Caco-2 (cell line): ENCODE data around the gene ANKRD49. TPM values are rescaled to one million over a fixed set of nuclear protein-coding genes. Genes with fewer than 3 reads are reported as not detected.
A peak's percentile ranks its signal among the peaks of the same experiment; 100 is the strongest.
"Not testable (repeated sequence)": the region's sequence is repeated elsewhere in the genome, so short reads cannot be mapped to it uniquely, and the experiment has no call there.

Source experiments
- BruUV-seq: library from RNA; stranded (reverse); fragments of 400-500 nt; replicated peaks from 2 replicates; lab custom pipeline; 2021; lab: Mats Ljungman, UMichigan
- CTCF ChIA-PET: fragments of 300-600 bp; sonication (Branson Sonifier 250); formaldehyde crosslinking; loops from one replicate; lab custom pipeline; 2022; ENCODE audit warnings: antibody characterized with exemption; lab: Charles Lee
- POLR2A ChIA-PET: fragments of 300-600 bp; sonication (Branson Sonifier 250); formaldehyde crosslinking; loops from one replicate; lab custom pipeline; 2022; ENCODE audit warnings: antibody characterized with exemption; lab: Charles Lee
- DNase-seq, 2 experiments: peaks; one replicate each; pipeline versions ENCODE4 v3.0.0 to v3.0.0-alpha.2; 2020 to 2022
- H3K27me3 ChIP-seq: replicated peaks from 2 replicates; pipeline ENCODE4 v1.6.0; 2011; ENCODE audit warnings: low read length; ENCODE audit not compliant: control insufficient read depth, insufficient read depth
- H3K36me3 ChIP-seq: 2 replicates; pipeline ENCODE4 v1.5.1; 2011; ENCODE audit warnings: low read length; ENCODE audit not compliant: control insufficient read depth, insufficient read depth
- H3K4me1 ChIP-seq: fragments of 250-450 bp; sonication (Bioruptor Pico); 2 replicates; pipeline ENCODE4 v1.5.1; 2020; ENCODE audit warnings: mild to moderate bottlenecking
- H3K4me3 ChIP-seq: 2 replicates; pipeline ENCODE4 v1.5.1; 2011; ENCODE audit warnings: low read depth, mild to moderate bottlenecking, control low read depth, low read length
- H3K9me3 ChIP-seq: fragments of 250-450 bp; sonication (Bioruptor Pico); 2 replicates; pipeline ENCODE4 v1.5.1; 2020; ENCODE audit warnings: mild to moderate bottlenecking, moderate library complexity
- H3K27ac Mint-ChIP-seq: one replicate; pipeline ENCODE4 v1.8.0; 2022; ENCODE audit warnings: mixed read lengths; ENCODE audit not compliant: unreplicated experiment
- H3K27me3 Mint-ChIP-seq: one replicate; pipeline ENCODE4 v1.8.0; 2022; ENCODE audit warnings: mixed read lengths; ENCODE audit not compliant: insufficient read depth, unreplicated experiment
- H3K36me3 Mint-ChIP-seq: one replicate; pipeline ENCODE4 v1.8.0; 2022; ENCODE audit warnings: mild to moderate bottlenecking, mixed read lengths; ENCODE audit not compliant: insufficient read depth, unreplicated experiment
- H3K4me1 Mint-ChIP-seq: one replicate; pipeline ENCODE4 v1.8.0; 2022; ENCODE audit warnings: low read depth, mixed read lengths; ENCODE audit not compliant: unreplicated experiment
- H3K4me3 Mint-ChIP-seq: one replicate; pipeline ENCODE4 v1.8.0; 2022; ENCODE audit warnings: mild to moderate bottlenecking, moderate library complexity, mixed read lengths; ENCODE audit not compliant: unreplicated experiment
- H3K9me3 Mint-ChIP-seq: one replicate; pipeline ENCODE4 v1.8.0; 2022; ENCODE audit warnings: mixed read lengths; ENCODE audit not compliant: unreplicated experiment
- intact Hi-C: fragments of 100-400 bp; cut with micrococcal nuclease; formaldehyde crosslinking; loops from one replicate; pipeline ENCODE4 v1.10.0; 2022; ENCODE audit not compliant: unreplicated experiment
- total RNA-seq: library from RNA; stranded (reverse); gene quantifications from 2 replicates; pipeline ENCODE4 v1.2.3, GENCODE V29; 2022
- TF ChIP-seq, protein P1 (sequence below), 2 experiments: fragments of 200-600 bp in 1 of 2; IDR thresholded peaks; 1 replicate in 1 of 2; 2 replicates in 1 of 2; pipeline versions ENCODE4 v1.5.1 to v1.8.0; 2011 to 2022; ENCODE audit warnings: antibody characterized with exemption in 1 of 2, control low read depth in 1 of 2, inconsistent platforms in 1 of 2, low read depth in 1 of 2, low read length in 1 of 2, mild to moderate bottlenecking in 1 of 2, moderate library complexity in 1 of 2; ENCODE audit not compliant: insufficient read depth in 1 of 2, severe bottlenecking in 1 of 2, unreplicated experiment in 1 of 2

The ANKRD49 gene
- total RNA-seq, 1 experiment from 2014 or later = 29.2 TPM

DNA sequence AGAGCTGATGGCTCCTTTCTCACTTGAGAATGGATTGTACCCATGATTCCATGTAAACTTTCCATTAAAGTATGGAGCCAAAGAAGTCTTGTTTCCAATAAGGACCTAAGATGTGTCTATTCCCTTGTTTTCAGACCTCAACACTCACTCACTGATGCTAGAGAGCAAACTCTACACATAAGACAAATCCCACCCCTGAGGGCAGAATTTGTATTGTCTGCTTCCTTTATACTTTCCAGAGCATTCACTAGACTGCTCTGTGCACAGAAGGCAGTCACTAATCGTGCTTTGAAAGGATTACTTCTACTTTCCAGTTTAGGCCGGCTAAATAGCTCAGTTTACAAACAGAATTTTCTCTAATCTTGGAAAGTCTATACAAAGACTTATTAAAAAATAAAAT is 6.4 kb downstream of the ANKRD49 start:
- Mint-ChIP-seq H3K4me3 (no peak overlapping the region), H3K9me3 (no peaks in the 10 kb centered on the region), H3K36me3 (peaks cover 34% of the 10 kb centered on the region), H3K27me3 (no peaks in the 10 kb centered on the region), H3K27ac (no peak overlapping the region), H3K4me1 (peaks cover 4% of the 10 kb centered on the region)
- ChIA-PET POLR2A (no interaction called here), CTCF (no interaction called here)
- H3K4me3 ChIP-seq = no peak overlapping the region
- TF ChIP-seq, protein P1, sequence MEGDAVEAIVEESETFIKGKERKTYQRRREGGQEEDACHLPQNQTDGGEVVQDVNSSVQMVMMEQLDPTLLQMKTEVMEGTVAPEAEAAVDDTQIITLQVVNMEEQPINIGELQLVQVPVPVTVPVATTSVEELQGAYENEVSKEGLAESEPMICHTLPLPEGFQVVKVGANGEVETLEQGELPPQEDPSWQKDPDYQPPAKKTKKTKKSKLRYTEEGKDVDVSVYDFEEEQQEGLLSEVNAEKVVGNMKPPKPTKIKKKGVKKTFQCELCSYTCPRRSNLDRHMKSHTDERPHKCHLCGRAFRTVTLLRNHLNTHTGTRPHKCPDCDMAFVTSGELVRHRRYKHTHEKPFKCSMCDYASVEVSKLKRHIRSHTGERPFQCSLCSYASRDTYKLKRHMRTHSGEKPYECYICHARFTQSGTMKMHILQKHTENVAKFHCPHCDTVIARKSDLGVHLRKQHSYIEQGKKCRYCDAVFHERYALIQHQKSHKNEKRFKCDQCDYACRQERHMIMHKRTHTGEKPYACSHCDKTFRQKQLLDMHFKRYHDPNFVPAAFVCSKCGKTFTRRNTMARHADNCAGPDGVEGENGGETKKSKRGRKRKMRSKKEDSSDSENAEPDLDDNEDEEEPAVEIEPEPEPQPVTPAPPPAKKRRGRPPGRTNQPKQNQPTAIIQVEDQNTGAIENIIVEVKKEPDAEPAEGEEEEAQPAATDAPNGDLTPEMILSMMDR (IDR thresholded peaks at IDR 0.05; ENCODE audit: insufficient read depth in 1 of 2, low read depth in 1 of 2, low read length in 1 of 2, severe bottlenecking in 1 of 2, unreplicated experiment in 1 of 2) = no peak
- no peak for DNase-seq
- H3K36me3 ChIP-seq = peaks cover 4% of the 10 kb centered on the region; the same call in 1 of the 2 replicates
- H3K27me3 ChIP-seq = no peaks in the 10 kb centered on the region
- intact Hi-C loops = loop anchor here (10.0 kb wide), 1 partner anchor 175 kb away; no protein-coding TSS in a partner anchor
- no TSS peak for BruUV-seq
- no peaks in the 10 kb centered on the region for H3K9me3 ChIP-seq
- H3K4me1 ChIP-seq = peaks cover 4% of the 10 kb centered on the region

DNA sequence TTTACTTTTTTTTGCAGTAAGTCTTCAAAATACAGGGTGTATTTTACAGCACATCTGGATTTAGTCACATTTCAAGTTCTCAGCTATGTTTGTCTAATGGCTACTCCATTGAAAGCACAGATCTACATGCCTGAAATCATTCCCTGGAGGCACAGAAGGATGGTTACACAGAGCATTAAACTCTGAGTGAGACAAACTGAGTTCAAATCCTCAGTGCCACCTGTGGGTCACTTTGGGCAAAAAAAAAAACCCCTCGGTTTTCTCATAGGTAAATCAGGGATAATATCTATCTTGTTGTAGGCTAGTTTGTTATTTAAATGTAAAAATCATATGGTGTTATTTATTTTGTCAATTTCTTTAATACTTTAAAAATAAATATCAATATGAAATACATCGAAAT is 7.7 kb downstream of the ANKRD49 start:
- Mint-ChIP-seq H3K9me3 (no peaks in the 10 kb centered on the region), H3K36me3 (peaks cover 26% of the 10 kb centered on the region), H3K4me3 (no peak overlapping the region), H3K4me1 (no peaks in the 10 kb centered on the region), H3K27me3 (no peaks in the 10 kb centered on the region), H3K27ac (no peak overlapping the region)
- ChIA-PET CTCF (interaction anchor here (0.6 to 1.0 kb wide), 2 partner anchors 606 to 1265 kb away, joined by 3 to 4 read pairs; no protein-coding TSS in a partner anchor), POLR2A (no interaction called here)
- intact Hi-C loops = loop anchor here (10.0 kb wide), 1 partner anchor 177 kb away; no protein-coding TSS in a partner anchor
- no peaks in the 10 kb centered on the region for H3K27me3 ChIP-seq
- peaks cover 4% of the 10 kb centered on the region; the same call in 1 of the 2 replicates for H3K36me3 ChIP-seq
- BruUV-seq = no TSS peak
- H3K4me3 ChIP-seq = no peak overlapping the region
- TF ChIP-seq, protein P1 (IDR thresholded peaks at IDR 0.05; ENCODE audit: insufficient read depth in 1 of 2, low read depth in 1 of 2, low read length in 1 of 2, severe bottlenecking in 1 of 2, unreplicated experiment in 1 of 2) = no peak
- no peaks in the 10 kb centered on the region for H3K4me1 ChIP-seq
- H3K9me3 ChIP-seq = no peaks in the 10 kb centered on the region
- no peak for DNase-seq

DNA sequence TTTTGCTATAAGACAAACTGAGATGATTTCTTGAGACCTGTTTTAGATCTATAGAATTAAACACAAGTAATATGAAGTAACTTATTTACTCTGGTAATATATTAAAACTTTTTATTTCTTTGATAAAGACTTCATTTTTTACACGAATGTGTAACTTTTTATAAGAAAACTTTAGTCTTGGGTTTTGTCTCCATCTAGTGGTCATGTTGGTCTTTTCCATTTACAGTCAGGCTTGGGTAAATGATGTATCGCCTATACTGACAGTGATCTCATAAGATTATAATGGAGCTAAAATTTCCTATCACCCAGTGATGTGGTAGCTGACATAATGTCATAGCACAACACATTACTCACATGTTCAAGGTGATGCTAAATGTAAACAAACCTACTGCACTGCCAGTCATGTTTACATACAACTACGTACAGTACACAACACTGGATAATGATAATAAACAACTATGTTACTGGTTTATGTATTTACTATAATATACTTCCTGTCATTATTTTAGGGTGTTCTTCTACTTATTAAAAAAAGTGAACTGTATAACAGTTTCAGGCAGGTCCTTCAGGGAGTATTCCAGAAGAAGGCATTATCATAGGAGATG is 11.0 kb downstream of the ANKRD49 start:
- no peak overlapping the region for H3K4me3 ChIP-seq
- TF ChIP-seq, protein P1 (IDR thresholded peaks at IDR 0.05; ENCODE audit: insufficient read depth in 1 of 2, low read depth in 1 of 2, low read length in 1 of 2, severe bottlenecking in 1 of 2, unreplicated experiment in 1 of 2) = peak; percentile 87 to 88
- Mint-ChIP-seq H3K27me3 (peaks cover 5% of the 10 kb centered on the region), H3K36me3 (no peaks in the 10 kb centered on the region), H3K4me3 (no peak overlapping the region), H3K4me1 (no peaks in the 10 kb centered on the region), H3K27ac (no peak overlapping the region), H3K9me3 (no peaks in the 10 kb centered on the region)
- ChIA-PET CTCF (interaction anchor here (0.6 to 1.6 kb wide), 6 partner anchors 11 to 609 kb away, joined by 3 to 15 read pairs (median 4); partner anchors contain the start of genes ANKRD49 and MRE11), POLR2A (no interaction called here)
- H3K9me3 ChIP-seq = no peaks in the 10 kb centered on the region
- no peaks in the 10 kb centered on the region for H3K4me1 ChIP-seq
- no peaks in the 10 kb centered on the region for H3K27me3 ChIP-seq
- DNase-seq = peak in 1 of 2 experiments; percentile 62
- intact Hi-C loops = loop anchor here (1.0 to 10.0 kb wide), 7 partner anchors 180 to 614 kb away; no protein-coding TSS in a partner anchor
- no TSS peak for BruUV-seq
- H3K36me3 ChIP-seq = no peaks in the 10 kb centered on the region

DNA sequence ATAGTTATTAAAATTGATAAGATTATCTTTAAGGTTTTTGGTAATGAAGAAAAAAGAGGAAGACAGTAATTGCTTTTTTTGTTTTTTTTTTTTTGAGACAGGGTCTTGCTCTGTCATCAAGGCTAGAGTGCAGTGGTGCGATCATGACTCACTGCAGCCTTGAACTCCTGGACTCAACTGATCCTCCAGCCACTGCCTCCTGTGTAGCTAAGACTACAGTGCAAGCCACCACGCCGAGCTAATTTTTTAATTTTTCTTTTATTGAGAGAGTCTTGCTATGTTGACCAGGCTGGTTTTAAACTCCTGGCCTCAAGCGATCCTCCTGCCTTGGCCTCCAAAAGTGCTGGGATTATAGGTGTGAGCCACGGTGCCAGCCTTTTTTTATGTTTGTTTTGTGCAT is 12.7 kb downstream of the ANKRD49 start:
- H3K4me3 Mint-ChIP-seq, H3K4me3 ChIP-seq, H3K36me3 ChIP-seq, H3K4me1 ChIP-seq, POLR2A ChIA-PET, H3K27me3 ChIP-seq, H3K27ac Mint-ChIP-seq, H3K9me3 ChIP-seq, DNase-seq, CTCF ChIA-PET, H3K9me3 Mint-ChIP-seq, H3K36me3 Mint-ChIP-seq, BruUV-seq, H3K4me1 Mint-ChIP-seq, H3K27me3 Mint-ChIP-seq: not testable (repeated sequence)
- intact Hi-C loops = loop anchor here (10.0 kb wide), 1 partner anchor 182 kb away; no protein-coding TSS in a partner anchor
